B cell (primary cell): ENCODE measurements around the gene CCDC91. TPM values are rescaled to one million over a fixed set of nuclear protein-coding genes. Genes with fewer than 3 reads are reported as not detected.

ENCODE experiments used
- ATAC-seq: fragments of 200-7000 bp; cut with Tn5 transposase; one replicate; pipeline ENCODE4 v1.10.0; 2021; ENCODE audit warnings: low read depth, mild to moderate bottlenecking, moderate number of reproducible peaks, moderate library complexity
- CTCF ChIA-PET: fragments of 350-600 bp; sonication (Branson Sonifier 250); formaldehyde crosslinking; loops from one replicate; lab custom pipeline; 2021; ENCODE audit warnings: antibody characterized with exemption, inconsistent platforms; lab: Charles Lee
- POLR2A ChIA-PET: fragments of 350-600 bp; sonication (Branson Sonifier 250); formaldehyde crosslinking; loops from one replicate; lab custom pipeline; 2021; ENCODE audit warnings: antibody characterized with exemption; lab: Charles Lee
- DNase-seq: peaks from one replicate; pipeline ENCODE4 v3.0.0; 2013
- H2AFZ ChIP-seq: 2 replicates; pipeline ENCODE4 v1.6.1; 2012; ENCODE audit warnings: mild to moderate bottlenecking, low read depth, low read length; ENCODE audit not compliant: insufficient read depth, poor library complexity, severe bottlenecking
- H3K27ac ChIP-seq, 2 donors: 1 replicate in 1 of 2; 2 replicates in 1 of 2; pipeline ENCODE4 v1.5.1; 2012 to 2013; ENCODE audit warnings: low read length in 2 of 2, mild to moderate bottlenecking in 2 of 2, moderate library complexity in 1 of 2
- H3K27me3 ChIP-seq, 4 experiments: fragments of 200-600 bp in 1 of 4; sonication (generic) in 1 of 4; replicated peaks in 1 of 4; 1 replicate in 2 of 4; 2 replicates in 2 of 4; pipeline versions ENCODE4 v1.6.1 to v1.7.0; 2013 to 2016; ENCODE audit warnings: low read length in 3 of 4, mild to moderate bottlenecking in 2 of 4, mixed read lengths in 1 of 4, moderate library complexity in 1 of 4; ENCODE audit not compliant: insufficient read depth in 4 of 4, control insufficient read depth in 3 of 4; ENCODE audit errors: control extremely low read depth in 1 of 4
- H3K36me3 ChIP-seq, 2 experiments: replicated peaks in 1 of 2; 1 replicate in 1 of 2; 2 replicates in 1 of 2; pipeline versions ENCODE4 v1.6.1 to v1.7.1; 2013; ENCODE audit warnings: low read length in 1 of 2; ENCODE audit not compliant: insufficient read depth in 2 of 2, control insufficient read depth in 1 of 2; ENCODE audit errors: control extremely low read depth in 1 of 2, extremely low read depth in 1 of 2
- H3K4me1 ChIP-seq, 2 donors: fragments of 200-600 bp in 1 of 2; sonication (generic) in 1 of 2; 1 replicate in 1 of 2; 2 replicates in 1 of 2; pipeline versions ENCODE4 v1.5.1 to v1.6.1; 2013 to 2017; ENCODE audit warnings: low read length in 2 of 2; ENCODE audit not compliant: control insufficient read depth in 2 of 2, insufficient read depth in 2 of 2
- H3K4me2 ChIP-seq: replicated peaks from 2 replicates; pipeline ENCODE3; 2012; ENCODE audit warnings: mild to moderate bottlenecking, low read depth, low read length; ENCODE audit not compliant: poor library complexity, severe bottlenecking
- H3K4me3 ChIP-seq, 5 experiments: fragments of 200-600 bp in 1 of 5; sonication (generic) in 1 of 5; 1 replicate in 3 of 5; 2 replicates in 2 of 5; pipeline versions ENCODE4 v1.5.1 to v1.7.0; 2011 to 2016; ENCODE audit warnings: low read length in 4 of 5, mild to moderate bottlenecking in 4 of 5, low read depth in 2 of 5, control low read depth in 1 of 5, moderate library complexity in 1 of 5; ENCODE audit not compliant: insufficient read depth in 1 of 5; ENCODE audit errors: control extremely low read depth in 1 of 5, extremely low read depth in 1 of 5
- H3K79me2 ChIP-seq: fragments of 200-600 bp; sonication (generic); one replicate; pipeline ENCODE4 v1.6.0; 2016; ENCODE audit warnings: low read length; ENCODE audit not compliant: control insufficient read depth, insufficient read depth
- H3K9ac ChIP-seq: fragments of 200-600 bp; sonication (generic); 2 replicates; pipeline ENCODE4 v1.6.1; 2017; ENCODE audit warnings: mild to moderate bottlenecking, low read length, moderate library complexity
- H3K9me3 ChIP-seq, 3 donors: one replicate each; pipeline versions ENCODE4 v1.6.1 to v1.7.1; 2013; ENCODE audit warnings: low read length in 2 of 3; ENCODE audit not compliant: control insufficient read depth in 2 of 3, insufficient read depth in 1 of 3; ENCODE audit errors: control extremely low read depth in 1 of 3
- H4K20me1 ChIP-seq: 2 replicates; pipeline ENCODE4 v1.6.0; 2012; ENCODE audit warnings: mild to moderate bottlenecking, low read length; ENCODE audit not compliant: insufficient read depth, control insufficient read depth, poor library complexity, severe bottlenecking
- H3K27ac Mint-ChIP-seq: one replicate; pipeline ENCODE4 v1.8.0; 2021; ENCODE audit warnings: mixed read lengths
- H3K27me3 Mint-ChIP-seq: one replicate; pipeline ENCODE4 v1.8.0; 2021; ENCODE audit warnings: mixed read lengths
- H3K4me1 Mint-ChIP-seq: one replicate; pipeline ENCODE4 v1.8.0; 2021; ENCODE audit warnings: mixed read lengths
- H3K4me3 Mint-ChIP-seq: one replicate; pipeline ENCODE4 v1.8.0; 2021; ENCODE audit warnings: mixed read lengths
- H3K9me3 Mint-ChIP-seq: one replicate; pipeline ENCODE4 v1.8.0; 2022; ENCODE audit warnings: mixed read lengths; ENCODE audit not compliant: insufficient read depth
- EZH2 ChIP-seq: IDR thresholded peaks from 2 replicates; pipeline ENCODE4 v1.6.1; 2012; ENCODE audit warnings: borderline replicate concordance, low read depth, mild to moderate bottlenecking, moderate library complexity, low read length; ENCODE audit not compliant: insufficient read depth, poor library complexity, severe bottlenecking
- WGBS: methylation state at CpG from one replicate; pipeline ENCODE4 v1.1.5; 2013; ENCODE audit warnings: missing lambda C conversion rate; ENCODE audit not compliant: insufficient coverage; 5-methylcytosine and 5-hydroxymethylcytosine counted together
- intact Hi-C: fragments of 100-400 bp; cut with micrococcal nuclease; formaldehyde crosslinking; loops from one replicate; pipeline ENCODE4 v1.10.0; 2022
- polyA plus RNA-seq: library from polyadenylated mRNA; depleted of rRNA; stranded (reverse); fragments of >200 nt; gene quantifications from 2 replicates; pipeline ENCODE4 v1.2.3, GENCODE V29; 2012
- total RNA-seq, 2 donors: library from RNA; stranded (reverse); fragments of 120-200 nt in 1 of 2; gene quantifications; 1 replicate in 1 of 2; 2 replicates in 1 of 2; pipeline versions ENCODE4 v1.2.3 to v1.2.4, GENCODE V29; 2013 to 2022
- TF ChIP-seq, protein P1 (sequence below): fragments of 200-600 bp; IDR thresholded peaks from one replicate; pipeline ENCODE4 v1.8.0; 2022; ENCODE audit warnings: antibody characterized with exemption, mild to moderate bottlenecking

Gene CCDC91
- total and polyA plus RNA-seq, 2 donors (not counting 1 experiment from before 2014, with no cell fraction given), result 10.9 to 64.8 TPM

DNA sequence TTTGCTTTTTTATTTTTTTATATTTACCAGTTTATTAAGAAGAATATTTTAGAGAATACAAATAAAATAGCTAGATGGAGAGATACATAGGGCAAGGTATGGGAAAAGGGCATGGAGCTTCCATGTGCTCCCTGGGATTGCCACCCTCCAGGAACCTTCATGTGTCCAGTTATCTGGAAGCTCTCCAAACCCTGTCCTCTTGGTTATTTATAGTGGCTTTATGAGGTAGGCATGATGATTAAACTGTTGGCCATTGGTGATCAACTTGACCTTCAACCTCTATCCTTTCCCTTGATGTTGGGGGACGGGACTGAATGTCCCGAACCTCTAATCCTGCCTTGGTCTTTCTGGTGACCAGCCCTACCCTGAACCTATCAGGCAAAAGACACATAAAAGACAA, 156.3 kb downstream of the CCDC91 start:
- Mint-ChIP-seq H3K27ac (no peak overlapping the region), H3K27me3 (no peaks in the 10 kb centered on the region), H3K4me1 (no peaks in the 10 kb centered on the region), H3K4me3 (no peak overlapping the region), H3K9me3 (peaks cover 1% of the 10 kb centered on the region)
- ChIA-PET POLR2A (no interaction called here), CTCF (interaction anchor here (1.1 kb wide), 1 partner anchor 54 kb away, joined by 3 read pairs; no protein-coding TSS in a partner anchor)
- Histone ChIP-seq H3K9me3 (peaks cover 0 to 4% (median 0%) of the 10 kb centered on the region in 3 donors), H3K4me2 (no peak overlapping the region), H3K27me3 (no peaks in the 10 kb centered on the region), H3K4me3 (no peak overlapping the region), H2AFZ (no peak overlapping the region), H3K9ac (no peak overlapping the region), H3K36me3 (no peaks in the 10 kb centered on the region), H4K20me1 (no peaks in the 10 kb centered on the region), H3K27ac (no peak overlapping the region), H3K4me1 (no peaks in the 10 kb centered on the region), H3K79me2 (no peaks in the 10 kb centered on the region)
- no CpG with 5 or more reads among the region's 2 CpGs for WGBS
- ATAC-seq, result no peak
- TF ChIP-seq EZH2, result no peak
- TF ChIP-seq, protein P1, sequence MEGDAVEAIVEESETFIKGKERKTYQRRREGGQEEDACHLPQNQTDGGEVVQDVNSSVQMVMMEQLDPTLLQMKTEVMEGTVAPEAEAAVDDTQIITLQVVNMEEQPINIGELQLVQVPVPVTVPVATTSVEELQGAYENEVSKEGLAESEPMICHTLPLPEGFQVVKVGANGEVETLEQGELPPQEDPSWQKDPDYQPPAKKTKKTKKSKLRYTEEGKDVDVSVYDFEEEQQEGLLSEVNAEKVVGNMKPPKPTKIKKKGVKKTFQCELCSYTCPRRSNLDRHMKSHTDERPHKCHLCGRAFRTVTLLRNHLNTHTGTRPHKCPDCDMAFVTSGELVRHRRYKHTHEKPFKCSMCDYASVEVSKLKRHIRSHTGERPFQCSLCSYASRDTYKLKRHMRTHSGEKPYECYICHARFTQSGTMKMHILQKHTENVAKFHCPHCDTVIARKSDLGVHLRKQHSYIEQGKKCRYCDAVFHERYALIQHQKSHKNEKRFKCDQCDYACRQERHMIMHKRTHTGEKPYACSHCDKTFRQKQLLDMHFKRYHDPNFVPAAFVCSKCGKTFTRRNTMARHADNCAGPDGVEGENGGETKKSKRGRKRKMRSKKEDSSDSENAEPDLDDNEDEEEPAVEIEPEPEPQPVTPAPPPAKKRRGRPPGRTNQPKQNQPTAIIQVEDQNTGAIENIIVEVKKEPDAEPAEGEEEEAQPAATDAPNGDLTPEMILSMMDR, result no peak
- DNase-seq, result no peak
- intact Hi-C loops, result no loop called here

DNA sequence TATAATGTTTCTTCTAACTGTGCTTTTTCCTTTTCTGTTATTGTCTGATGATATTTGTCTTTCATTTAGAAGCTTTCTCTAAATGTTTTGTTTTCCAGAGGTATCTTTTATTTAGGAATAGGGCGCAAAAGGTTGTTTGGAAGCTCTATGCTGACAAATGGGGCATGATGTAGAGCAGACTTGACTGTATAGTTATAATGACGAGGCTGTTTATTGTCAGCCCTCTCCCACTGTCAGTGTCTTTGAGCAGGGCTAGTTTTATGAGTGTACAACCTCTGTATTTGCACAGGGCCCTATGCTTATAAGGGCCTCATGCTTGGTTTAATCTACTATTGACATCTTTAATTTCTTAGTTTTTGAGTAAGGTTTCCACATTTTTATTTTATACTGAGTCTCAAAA, 158.9 kb downstream of the CCDC91 start:
- Mint-ChIP-seq H3K27ac (no peak overlapping the region), H3K4me1 (no peaks in the 10 kb centered on the region), H3K9me3 (peaks cover 4% of the 10 kb centered on the region), H3K27me3 (no peaks in the 10 kb centered on the region), H3K4me3 (no peak overlapping the region)
- TF ChIP-seq, protein P1, result no peak
- no peak for TF ChIP-seq EZH2
- H4K20me1 ChIP-seq, result no peaks in the 10 kb centered on the region
- H3K9ac ChIP-seq, result no peak overlapping the region
- no peak overlapping the region for H2AFZ ChIP-seq
- intact Hi-C loops, result no loop called here
- H3K4me1 ChIP-seq, result no peaks in the 10 kb centered on the region
- POLR2A ChIA-PET, result no interaction called here
- peaks cover 0 to 4% (median 0%) of the 10 kb centered on the region in 3 donors for H3K9me3 ChIP-seq
- CTCF ChIA-PET, result no interaction called here
- no peak overlapping the region for H3K4me2 ChIP-seq
- no peak overlapping the region for H3K4me3 ChIP-seq
- H3K27ac ChIP-seq, result no peak overlapping the region
- DNase-seq, result no peak
- WGBS, result 100% methylated on average over 2 of the region's 2 CpGs
- no peaks in the 10 kb centered on the region for H3K27me3 ChIP-seq
- no peaks in the 10 kb centered on the region for H3K79me2 ChIP-seq
- H3K36me3 ChIP-seq, result peaks cover 0 to 4% of the 10 kb centered on the region in 2 experiments
- ATAC-seq, result no peak
